NCI-H1694 treated with DMSO at 0.1 percent for 48 hours (cell line): ENCODE measurements around the gene RBPJ.
"Not testable (repeated sequence)": the region's sequence is repeated elsewhere in the genome, so short reads cannot be mapped to it uniquely, and the experiment has no call there.

Source experiments
- DNase-seq: peaks from one replicate; lab custom pipeline; 2025; lab: John Stamatoyannopoulos, UW

RBPJ gene

GRCh38 chr4:26342328-26343037, 21.7 kb downstream of the RBPJ start:
- DNase-seq, result no peak

- DNase-seq, result no peak
Observed at GRCh38 chr4:26343038-26343398, 22.2 kb downstream of the RBPJ start.

GRCh38 chr4:26344901-26345564, 24.2 kb downstream of the RBPJ start:
- DNase-seq, result no peak

- DNase-seq, result no peak
Observed at GRCh38 chr4:26345565-26345938, 24.7 kb downstream of the RBPJ start.

- DNase-seq, result no peak
Observed at GRCh38 chr4:26346203-26346620, 25.4 kb downstream of the RBPJ start.

GRCh38 chr4:26349496-26349895, 28.7 kb downstream of the RBPJ start:
- DNase-seq, result no peak

- no peak for DNase-seq
Observed at GRCh38 chr4:26351685-26352084, 30.9 kb downstream of the RBPJ start.

- no peak for DNase-seq
Observed at GRCh38 chr4:26354491-26354890, 33.7 kb downstream of the RBPJ start.

- DNase-seq, result no peak
Observed at GRCh38 chr4:26355392-26356052, 34.7 kb downstream of the RBPJ start.

- DNase-seq, result no peak
Observed at GRCh38 chr4:26356081-26356501, 35.3 kb downstream of the RBPJ start.

- not testable (repeated sequence) for DNase-seq
Observed at GRCh38 chr4:26359521-26359920, 38.7 kb downstream of the RBPJ start.

GRCh38 chr4:26360273-26360672, 39.5 kb downstream of the RBPJ start:
- DNase-seq, result no peak

- DNase-seq, result no peak
Observed at GRCh38 chr4:26360864-26361263, 40.0 kb downstream of the RBPJ start.

GRCh38 chr4:26361297-26361696, 40.5 kb downstream of the RBPJ start:
- DNase-seq, result no peak

- DNase-seq, result no peak
Observed at GRCh38 chr4:26362745-26363439, 42.1 kb downstream of the RBPJ start.

- DNase-seq, result no peak
Observed at GRCh38 chr4:26365537-26366150, 44.8 kb downstream of the RBPJ start.

- no peak for DNase-seq
Observed at GRCh38 chr4:26367811-26368210, 47.0 kb downstream of the RBPJ start.

GRCh38 chr4:26368685-26369084, 47.9 kb downstream of the RBPJ start:
- no peak for DNase-seq

GRCh38 chr4:26369132-26369531, 48.3 kb downstream of the RBPJ start:
- DNase-seq, result no peak

GRCh38 chr4:26369581-26369980, 48.8 kb downstream of the RBPJ start:
- no peak for DNase-seq

- no peak for DNase-seq
Observed at GRCh38 chr4:26372076-26372475, 51.3 kb downstream of the RBPJ start.

GRCh38 chr4:26372525-26373172, 51.8 kb downstream of the RBPJ start:
- no peak for DNase-seq
